ENCODE results near the gene FBXL4.

Gene FBXL4

DNA sequence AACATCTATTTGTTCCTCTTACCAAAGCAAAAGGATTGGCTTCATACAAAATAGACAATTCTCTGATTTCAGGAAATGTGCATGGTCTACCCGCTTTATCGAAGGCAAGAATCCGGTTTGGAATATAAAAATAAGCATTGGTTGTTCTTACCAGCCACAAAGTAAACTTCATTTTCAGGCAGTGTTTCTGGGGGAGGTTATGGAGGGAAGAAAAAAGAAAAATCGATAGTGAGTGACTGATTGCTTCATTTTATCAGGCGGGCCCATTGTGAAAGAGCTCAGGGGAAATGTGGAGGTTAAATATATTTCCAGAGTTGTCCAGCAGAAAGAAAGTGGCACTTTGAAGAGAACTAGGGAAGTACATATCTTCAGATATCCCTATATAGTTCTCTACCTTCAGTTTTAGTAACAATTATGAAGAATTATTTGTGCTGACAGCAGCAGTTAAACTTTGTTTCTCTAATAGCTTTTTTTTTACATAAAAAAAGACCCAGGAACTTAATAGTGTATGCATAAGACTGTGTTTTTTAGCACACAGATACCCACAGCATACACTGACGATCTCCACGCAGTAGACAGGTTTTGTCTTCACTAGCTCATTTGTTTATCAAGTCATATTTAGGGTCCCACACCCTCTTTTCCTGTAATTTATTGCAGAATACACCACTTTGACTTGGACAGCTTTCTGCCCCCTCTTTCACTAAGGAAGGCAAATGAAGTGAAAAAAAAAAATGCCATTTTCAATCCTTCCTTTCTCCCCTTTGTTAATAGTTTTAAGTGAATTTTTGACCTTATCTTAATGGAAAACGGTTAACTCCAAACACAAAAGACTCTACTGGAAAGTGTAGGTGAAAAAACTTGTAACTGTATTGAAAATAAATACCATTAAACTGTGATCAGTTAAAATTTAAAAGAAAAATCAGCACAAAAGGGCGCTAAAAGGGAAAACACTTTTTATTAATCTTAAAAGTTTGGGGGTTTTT lies 110.5 kb downstream of the FBXL4 start:
- no peak for DNase-seq

DNA sequence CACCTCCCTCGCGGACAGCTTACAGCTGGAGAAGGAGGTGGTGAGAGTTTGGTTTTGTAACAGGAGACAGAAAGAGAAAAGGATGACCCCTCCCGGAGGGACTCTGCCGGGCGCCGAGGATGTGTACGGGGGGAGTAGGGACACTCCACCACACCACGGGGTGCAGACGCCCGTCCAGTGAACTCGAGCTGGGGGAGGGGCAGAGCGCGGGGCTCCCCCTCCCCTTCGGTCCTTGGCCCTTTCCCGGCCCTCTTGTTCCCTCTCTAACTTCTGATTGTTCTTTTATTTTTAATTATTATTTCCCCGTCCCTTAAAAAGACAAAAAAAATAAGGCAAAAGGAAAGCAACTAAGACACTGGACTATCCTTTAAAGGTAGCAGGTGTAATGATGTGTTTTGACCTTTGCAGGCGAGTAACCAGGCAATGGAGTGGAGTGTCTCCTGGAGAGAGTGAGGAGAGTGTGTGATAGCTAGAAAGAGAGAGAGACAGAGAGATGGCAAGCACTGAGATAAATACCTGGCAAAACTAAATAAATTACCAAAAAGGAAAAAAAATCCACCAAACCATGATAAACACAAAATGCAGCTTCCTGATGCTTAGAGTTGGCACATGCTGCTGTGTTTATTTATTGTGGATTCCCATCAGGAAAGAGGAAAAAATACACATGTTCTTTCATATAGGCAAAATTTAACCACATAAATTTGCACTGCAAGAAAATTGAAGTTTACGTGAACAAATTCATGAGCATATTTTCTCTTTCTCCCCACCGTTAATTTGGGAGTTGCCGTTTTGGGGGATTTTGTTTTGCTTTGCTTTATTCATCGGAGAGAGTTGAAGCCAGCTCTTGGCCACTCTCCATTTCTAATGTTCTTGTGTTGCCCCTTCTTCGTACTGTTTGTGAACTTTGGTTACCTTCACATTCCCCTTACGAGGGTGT lies 111.5 kb downstream of the FBXL4 start:
- DNase-seq: no peak

DNA sequence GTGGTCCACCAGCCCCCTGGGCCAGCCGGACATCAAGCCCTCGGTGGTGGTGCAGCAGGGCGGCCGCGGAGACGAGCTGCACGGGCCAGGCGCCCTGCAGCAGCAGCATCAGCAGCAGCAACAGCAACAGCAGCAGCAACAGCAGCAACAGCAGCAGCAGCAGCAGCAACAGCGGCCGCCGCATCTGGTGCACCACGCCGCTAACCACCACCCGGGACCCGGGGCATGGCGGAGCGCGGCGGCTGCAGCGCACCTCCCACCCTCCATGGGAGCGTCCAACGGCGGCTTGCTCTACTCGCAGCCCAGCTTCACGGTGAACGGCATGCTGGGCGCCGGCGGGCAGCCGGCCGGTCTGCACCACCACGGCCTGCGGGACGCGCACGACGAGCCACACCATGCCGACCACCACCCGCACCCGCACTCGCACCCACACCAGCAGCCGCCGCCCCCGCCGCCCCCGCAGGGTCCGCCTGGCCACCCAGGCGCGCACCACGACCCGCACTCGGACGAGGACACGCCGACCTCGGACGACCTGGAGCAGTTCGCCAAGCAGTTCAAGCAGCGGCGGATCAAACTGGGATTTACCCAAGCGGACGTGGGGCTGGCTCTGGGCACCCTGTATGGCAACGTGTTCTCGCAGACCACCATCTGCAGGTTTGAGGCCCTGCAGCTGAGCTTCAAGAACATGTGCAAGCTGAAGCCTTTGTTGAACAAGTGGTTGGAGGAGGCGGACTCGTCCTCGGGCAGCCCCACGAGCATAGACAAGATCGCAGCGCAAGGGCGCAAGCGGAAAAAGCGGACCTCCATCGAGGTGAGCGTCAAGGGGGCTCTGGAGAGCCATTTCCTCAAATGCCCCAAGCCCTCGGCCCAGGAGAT lies 112.4 kb downstream of the FBXL4 start:
- no peak for DNase-seq

- peak; percentile 69 for DNase-seq
These were observed 113.4 kb downstream of the FBXL4 start, which contains the start of gene POU3F2 for GRCh38 chr6:98834060-98835031. TSS of gene POU3F2 (plus strand) at chr6:98834574. CDS start at chr6:98834874, 300 bp downstream.

GRCh38 chr6:98833307-98834059 lies 114.3 kb downstream of the FBXL4 start:
- DNase-seq: no peak

- no peak for DNase-seq
These were observed 114.8 kb downstream of the FBXL4 start for GRCh38 chr6:98833057-98833306.

- no peak for DNase-seq
These were observed 115.3 kb downstream of the FBXL4 start for GRCh38 chr6:98832284-98833056.

DNA sequence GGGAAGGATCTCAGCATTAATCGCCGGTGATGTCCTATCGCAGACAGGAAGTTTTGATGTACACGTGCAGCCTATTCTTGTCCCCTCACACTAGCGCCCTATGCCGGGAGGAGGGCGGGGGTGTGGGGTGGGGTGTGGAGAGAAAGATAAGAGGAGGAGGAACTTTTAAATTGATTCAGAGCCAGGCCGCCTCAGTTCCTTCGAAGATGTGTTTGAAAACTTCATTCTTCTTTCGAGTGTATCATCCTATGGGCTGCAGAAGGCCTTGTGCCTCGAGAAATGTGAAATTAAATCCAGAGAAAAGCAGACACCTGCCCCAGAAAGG lies 115.8 kb downstream of the FBXL4 start:
- DNase-seq: no peak

GRCh38 chr6:98831057-98831958 lies 116.4 kb downstream of the FBXL4 start:
- no peak for DNase-seq

- no peak for DNase-seq
These were observed 117.6 kb downstream of the FBXL4 start for GRCh38 chr6:98830146-98830545.

- DNase-seq: no peak
These were observed 118.8 kb downstream of the FBXL4 start for GRCh38 chr6:98828941-98829411.

GRCh38 chr6:98828211-98828788 lies 119.4 kb downstream of the FBXL4 start:
- no peak for DNase-seq

GRCh38 chr6:98827295-98828159 lies 120.2 kb downstream of the FBXL4 start:
- no peak for DNase-seq

GRCh38 chr6:98825600-98826230 lies 122.0 kb downstream of the FBXL4 start:
- DNase-seq: no peak

GRCh38 chr6:98824902-98825599 lies 122.7 kb downstream of the FBXL4 start:
- DNase-seq: no peak
